Hematopoietic multipotent progenitor cell treated with erythropoietin and hydrocortisone succinate and interleukin-3 and kit ligand, for 4 days (in vitro differentiated cells): ENCODE data around the gene CEACAM20.
"Not testable (repeated sequence)": the region's sequence is repeated elsewhere in the genome, so short reads cannot be mapped to it uniquely, and the experiment has no call there.

Experiments
- DNase-seq: peaks from one replicate; pipeline ENCODE4 v3.0.0-alpha.2; 2015

CEACAM20 gene

GRCh38 chr19:44544031-44544430 lies 14.6 kb upstream of the CEACAM20 start:
- no peak for DNase-seq

DNA sequence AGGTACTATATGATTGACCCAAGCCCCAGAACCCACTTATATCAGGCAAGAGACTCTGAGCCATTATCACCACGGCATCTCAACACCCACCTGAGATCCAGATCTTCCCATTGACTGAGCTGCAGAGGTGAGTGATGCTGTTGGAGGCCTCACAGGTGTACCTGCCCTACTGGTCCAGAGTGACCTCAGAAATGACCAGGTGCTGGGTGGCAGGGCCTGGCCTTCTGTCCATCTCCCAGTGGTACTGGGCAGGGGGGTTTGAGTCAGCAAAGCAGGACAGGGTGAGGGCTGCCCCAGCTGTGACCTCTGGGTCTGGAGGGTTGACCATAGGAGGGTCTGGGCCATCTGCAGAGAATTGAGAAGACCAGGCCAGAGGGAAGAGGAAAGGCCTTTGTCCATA lies 13.2 kb upstream of the CEACAM20 start:
- no peak for DNase-seq

DNA sequence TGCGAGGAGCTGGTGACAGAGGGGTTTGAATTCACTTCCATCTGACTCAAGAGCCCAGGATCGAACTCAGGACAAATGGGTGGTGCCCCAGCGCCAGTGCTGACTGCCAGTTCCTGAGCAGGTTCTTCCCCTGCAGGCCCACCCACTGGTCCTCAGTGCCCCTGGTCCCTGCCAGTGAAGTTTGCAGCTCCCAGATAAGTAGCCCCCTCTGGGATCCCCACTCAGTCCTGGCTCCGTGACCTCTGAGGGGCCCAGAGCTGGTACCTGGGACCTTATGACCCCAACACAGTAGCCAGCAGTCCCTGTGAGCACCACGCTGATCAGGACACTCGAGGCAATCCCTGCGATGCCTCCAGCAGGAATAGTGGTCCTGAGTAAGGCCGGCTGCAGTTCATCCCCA lies 11.3 kb upstream of the CEACAM20 start:
- no peak for DNase-seq

GRCh38 chr19:44539991-44540390 lies 10.5 kb upstream of the CEACAM20 start:
- DNase-seq = no peak

DNA sequence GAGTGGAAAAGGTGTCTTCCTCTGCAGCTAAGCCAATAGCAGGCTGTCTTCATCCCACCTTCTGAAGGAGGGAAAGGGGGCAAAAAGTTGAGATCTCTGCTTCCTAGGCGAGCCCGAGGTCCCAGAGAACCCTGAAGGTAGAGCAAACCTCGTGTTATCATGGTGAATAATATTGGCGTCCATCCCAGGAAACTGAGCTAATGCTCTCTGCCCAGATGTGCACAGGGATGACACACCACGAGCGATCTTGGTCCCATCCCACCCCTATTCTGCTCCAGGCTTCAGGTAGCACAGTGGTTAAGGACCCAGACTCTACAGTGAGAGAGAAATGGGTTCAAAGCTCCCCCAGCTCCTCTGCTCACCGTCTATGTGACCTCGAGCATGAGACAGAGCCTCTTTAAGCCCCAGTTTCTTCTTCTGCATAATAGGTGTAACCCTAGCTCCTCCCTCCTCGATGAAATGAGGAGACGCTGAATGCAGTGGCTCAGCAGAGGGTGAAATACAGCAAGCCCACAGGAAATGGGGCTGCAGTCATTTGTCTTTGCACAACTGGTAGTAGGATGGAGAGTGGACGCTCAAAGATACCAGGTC lies 9.9 kb upstream of the CEACAM20 start:
- no peak for DNase-seq

- DNase-seq = not testable (repeated sequence)
These were observed 5.9 kb upstream of the CEACAM20 start for GRCh38 chr19:44535361-44535760.

DNA sequence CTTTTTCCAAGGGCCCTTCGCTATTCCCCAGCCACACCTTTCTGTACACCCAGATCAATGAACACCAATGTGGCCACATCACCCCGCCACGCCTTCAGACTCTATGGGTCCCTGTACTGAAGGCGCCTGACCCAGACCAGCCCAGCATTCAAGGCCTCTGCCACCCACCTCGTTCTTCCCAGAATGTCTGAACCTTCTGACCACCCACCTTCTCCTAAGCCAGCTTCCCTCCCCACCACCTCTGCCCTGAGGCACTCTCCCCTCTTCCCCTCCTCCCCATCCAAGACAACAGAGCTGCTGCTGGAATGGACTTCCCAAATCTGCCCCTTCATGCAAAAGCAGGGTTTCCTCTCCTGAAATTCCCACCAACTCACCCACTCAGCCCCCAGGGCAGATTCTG lies 3.3 kb upstream of the CEACAM20 start:
- DNase-seq = no peak

- DNase-seq = no peak
These were observed 1.3 kb upstream of the CEACAM20 start for GRCh38 chr19:44530777-44531176.

DNA sequence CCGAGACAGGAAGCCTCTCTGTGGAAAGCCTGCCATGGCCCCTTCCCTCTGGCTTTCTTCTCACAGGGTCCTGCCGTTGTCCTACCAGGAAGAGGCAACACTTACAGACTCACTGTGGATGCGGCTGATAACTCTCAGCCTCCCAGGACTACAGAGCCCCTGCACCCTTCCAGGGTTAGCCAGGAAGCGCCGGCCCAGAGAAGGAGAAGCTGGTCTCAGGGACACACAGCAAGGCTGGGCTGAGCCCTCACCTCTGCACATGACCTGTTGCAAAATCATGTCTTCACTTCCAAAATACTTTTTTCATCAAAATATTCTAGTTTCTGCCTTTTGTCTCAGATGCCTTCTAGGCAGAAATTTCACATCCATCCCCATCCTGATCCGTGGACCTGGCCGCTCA lies 1.9 kb downstream of the CEACAM20 start:
- no peak for DNase-seq

DNA sequence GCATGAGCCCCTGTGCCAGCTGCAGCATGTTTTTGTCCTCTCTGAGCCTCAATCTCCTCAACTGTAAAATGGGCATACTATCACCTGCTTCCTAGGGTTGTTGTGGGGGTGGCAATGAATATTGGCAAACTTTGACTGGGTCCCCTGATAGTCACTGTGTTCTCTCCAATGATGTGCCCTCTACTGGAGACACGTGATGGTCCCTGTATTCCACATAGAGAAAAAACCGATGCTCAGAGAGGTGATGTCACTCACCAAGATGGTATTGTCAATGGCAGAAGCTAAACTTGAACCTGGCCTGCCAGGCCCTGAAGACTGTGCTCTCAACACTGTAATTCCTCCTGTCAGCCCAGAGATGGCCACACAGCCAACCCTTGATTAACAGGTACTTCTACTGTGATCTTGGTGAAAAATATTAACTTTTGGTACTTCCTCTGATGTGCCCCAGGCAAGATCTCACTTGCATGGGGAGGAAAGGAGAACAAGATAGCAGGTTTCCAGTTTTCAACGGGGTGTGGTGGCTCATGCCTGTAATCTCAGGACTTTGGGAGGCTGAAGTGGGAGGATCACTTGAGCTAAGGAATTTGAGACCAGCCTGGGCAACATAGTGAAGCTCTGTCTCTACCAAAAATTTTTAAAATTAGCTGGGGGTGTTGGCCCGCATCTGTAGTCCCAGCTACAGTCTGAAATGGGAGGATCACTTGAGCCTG lies 3.6 kb downstream of the CEACAM20 start:
- no peak for DNase-seq

GRCh38 chr19:44521370-44521769 lies 8.1 kb downstream of the CEACAM20 start:
- no peak for DNase-seq

GRCh38 chr19:44517146-44517545 lies 12.3 kb downstream of the CEACAM20 start:
- DNase-seq = no peak

DNA sequence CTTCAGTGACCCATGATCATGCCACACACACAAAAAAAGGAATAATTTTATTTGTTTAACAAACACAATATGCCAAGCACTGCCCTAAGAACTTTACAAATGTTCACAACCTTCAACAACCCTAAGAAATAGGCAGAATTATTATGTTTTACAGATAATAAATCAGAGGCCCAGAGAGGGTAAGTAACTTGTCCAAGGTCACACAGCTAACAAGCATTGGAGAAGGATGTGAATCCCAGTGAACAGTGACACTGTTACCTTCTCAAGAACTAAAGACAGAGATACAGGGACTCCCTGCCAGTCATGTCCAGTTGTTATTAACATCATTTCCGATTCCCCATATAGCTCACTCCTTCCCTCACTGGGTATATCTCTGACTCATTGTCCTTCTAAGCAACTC lies 13.6 kb downstream of the CEACAM20 start:
- DNase-seq = no peak

DNA sequence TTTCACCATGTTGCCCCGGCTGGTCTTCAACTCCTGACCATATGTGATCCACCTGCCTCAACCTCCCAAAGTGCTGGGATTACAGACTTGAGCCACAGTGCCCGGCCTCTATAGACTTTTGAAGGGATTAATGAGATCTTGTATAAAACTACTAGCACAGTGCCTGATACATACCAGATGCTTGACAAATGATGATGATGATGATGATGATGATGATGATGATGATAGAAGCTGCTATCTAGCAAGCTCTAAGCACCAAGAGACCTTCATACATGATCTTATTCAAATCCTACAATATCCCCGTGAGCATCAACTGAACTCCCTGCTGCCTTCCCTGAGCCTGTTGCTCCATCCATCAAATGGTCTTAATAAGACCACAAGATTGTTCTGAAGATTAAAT lies 14.4 kb downstream of the CEACAM20 start:
- no peak for DNase-seq

GRCh38 chr19:44512326-44513298 lies 16.9 kb downstream of the CEACAM20 start:
- DNase-seq = peak; percentile 61

DNA sequence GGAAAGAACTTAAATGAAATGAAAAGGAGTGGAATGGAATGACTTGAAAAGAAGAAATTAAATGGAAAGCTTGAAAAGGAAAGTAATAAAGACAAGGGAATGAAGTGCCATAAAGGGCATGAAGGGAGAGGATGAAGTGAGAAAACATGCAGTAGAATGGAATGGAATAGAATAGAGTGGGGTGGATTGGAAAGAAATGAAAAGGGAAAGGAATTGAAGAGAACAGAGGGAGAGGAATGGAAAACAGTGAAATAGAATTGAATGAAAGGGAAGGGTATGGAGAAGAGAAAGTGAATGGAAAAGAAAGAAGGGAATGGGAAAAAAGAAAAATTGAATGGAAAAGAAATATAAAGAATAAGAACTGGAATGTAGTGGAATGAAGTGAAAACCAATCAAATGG lies 20.0 kb downstream of the CEACAM20 start:
- DNase-seq = no peak

GRCh38 chr19:44499962-44500949 lies 29.2 kb downstream of the CEACAM20 start, which contains the start of gene ZNF180:
TSS of gene ZNF180 (minus strand) at chr19:44500522. CDS start at chr19:44497334, 3,188 bp downstream.
- DNase-seq = peak; percentile 98

GRCh38 chr19:44499559-44499958 lies 29.9 kb downstream of the CEACAM20 start:
- no peak for DNase-seq

- DNase-seq = no peak
These were observed 30.5 kb downstream of the CEACAM20 start for GRCh38 chr19:44498988-44499387.

DNA sequence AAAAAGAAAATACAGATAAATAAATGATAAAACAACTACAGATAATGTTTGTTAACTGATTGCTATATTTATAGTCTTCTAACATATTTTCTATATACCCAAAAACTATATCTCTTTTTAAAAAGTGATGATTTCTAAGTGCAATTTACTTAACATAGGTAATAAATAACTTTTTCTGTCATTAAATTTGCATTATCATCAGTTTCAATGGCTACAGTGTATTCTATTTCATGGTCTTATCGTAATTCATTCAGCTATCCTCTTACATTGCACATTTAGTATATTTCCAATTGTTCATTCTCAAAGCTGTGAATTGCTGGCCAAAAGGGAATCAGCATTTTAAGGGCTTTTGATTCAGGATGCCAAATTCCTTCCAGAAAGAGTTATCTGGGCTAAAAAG lies 32.8 kb downstream of the CEACAM20 start:
- DNase-seq = no peak

DNA sequence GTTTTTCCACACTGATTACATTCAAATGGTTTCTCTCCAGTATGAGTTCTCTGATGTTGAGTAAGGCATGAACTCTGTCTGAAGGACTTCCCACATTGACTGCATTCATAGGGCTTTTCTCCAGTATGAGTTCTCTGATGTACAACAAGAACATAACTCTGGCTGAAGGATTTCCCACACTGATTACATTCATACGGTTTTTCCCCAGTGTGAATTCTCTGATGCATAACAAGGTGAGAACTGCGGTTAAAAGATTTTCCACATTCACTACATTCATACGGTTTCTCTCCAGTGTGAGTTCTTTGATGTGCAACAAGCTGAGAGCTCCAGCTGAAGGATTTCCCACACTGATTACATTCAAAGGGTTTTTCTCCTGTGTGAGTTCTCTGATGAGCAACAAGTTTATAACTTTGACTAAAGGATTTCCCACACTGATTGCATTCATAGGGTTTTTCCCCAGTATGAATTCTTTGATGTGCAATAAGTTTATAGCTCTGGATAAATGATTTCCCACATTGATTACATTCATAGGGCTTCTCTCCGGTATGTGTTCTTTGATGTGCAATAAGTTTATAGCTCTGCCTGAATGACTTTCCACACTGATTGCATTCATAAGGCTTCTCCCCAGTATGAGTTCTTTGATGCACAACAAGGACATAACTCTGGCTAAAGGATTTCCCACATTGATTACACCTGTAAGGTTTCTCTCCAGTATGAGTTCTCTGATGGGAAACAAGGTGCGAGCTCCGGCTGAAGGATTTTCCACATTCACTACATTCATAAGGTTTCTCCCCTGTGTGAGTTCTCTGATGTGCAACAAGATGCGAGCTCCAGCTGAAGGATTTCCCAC lies 52.7 kb downstream of the CEACAM20 start:
- peak; percentile 55 for DNase-seq
